Neural progenitor cell (in vitro differentiated cells): ENCODE measurements around the gene ACOT7. TPM values are rescaled to one million over a fixed set of nuclear protein-coding genes. Genes with fewer than 3 reads are reported as not detected.
"Not testable (repeated sequence)": the region's sequence is repeated elsewhere in the genome, so short reads cannot be mapped to it uniquely, and the experiment has no call there.

Experiments
- DNase-seq: peaks from one replicate; pipeline ENCODE4 v3.0.0-alpha.2; 2016; ENCODE audit warnings: low spot score
- H2AFZ ChIP-seq: fragments of 200-600 bp; sonication (generic); replicated peaks from 2 replicates; pipeline ENCODE4 v1.6.1; 2016; ENCODE audit warnings: antibody characterized with exemption
- H3F3A ChIP-seq: fragments of 200-600 bp; sonication (generic); 2 replicates; pipeline ENCODE4 v1.6.1; 2016; ENCODE audit warnings: antibody characterized with exemption, low read depth
- H3K27ac ChIP-seq: fragments of 200-600 bp; sonication (generic); 2 replicates; pipeline ENCODE4 v1.5.1; 2016; ENCODE audit warnings: mild to moderate bottlenecking
- H3K27me3 ChIP-seq: fragments of 200-600 bp; sonication (generic); 2 replicates; pipeline ENCODE4 v1.6.1; 2016; ENCODE audit warnings: mild to moderate bottlenecking, moderate library complexity
- H3K36me3 ChIP-seq: fragments of 200-600 bp; sonication (generic); 2 replicates; pipeline ENCODE4 v1.5.1; 2016
- H3K4me1 ChIP-seq: fragments of 200-600 bp; sonication (generic); 2 replicates; pipeline ENCODE4 v1.6.1; 2016; ENCODE audit warnings: mixed run types
- H3K4me2 ChIP-seq: fragments of 200-600 bp; sonication (generic); 2 replicates; pipeline ENCODE4 v1.6.1; 2016
- H3K4me3 ChIP-seq: fragments of 200-600 bp; sonication (generic); 2 replicates; pipeline ENCODE4 v1.5.1; 2016
- H3K79me2 ChIP-seq: fragments of 200-600 bp; sonication (generic); 2 replicates; pipeline ENCODE4 v1.6.1; 2016; ENCODE audit warnings: low read depth
- H3K9ac ChIP-seq: fragments of 200-600 bp; sonication (generic); 2 replicates; pipeline ENCODE4 v1.6.1; 2016
- H3K9me3 ChIP-seq: fragments of 200-600 bp; sonication (generic); 2 replicates; pipeline ENCODE4 v1.5.1; 2016; ENCODE audit warnings: low read depth
- H4K20me1 ChIP-seq: fragments of 200-600 bp; sonication (generic); 2 replicates; pipeline ENCODE4 v1.6.1; 2016; ENCODE audit warnings: low read depth
- H3K27ac Mint-ChIP-seq: 3 replicates; pipeline ENCODE4 v1.8.0; 2021; ENCODE audit warnings: mixed read lengths
- H3K27me3 Mint-ChIP-seq: 2 replicates; pipeline ENCODE4 v1.8.0; 2022; ENCODE audit warnings: low read depth, mild to moderate bottlenecking, inconsistent platforms, moderate library complexity, mixed read lengths; ENCODE audit not compliant: insufficient read depth
- H3K36me3 Mint-ChIP-seq: 3 replicates; pipeline ENCODE4 v1.8.0; 2021; ENCODE audit warnings: mixed read lengths
- H3K4me1 Mint-ChIP-seq: 3 replicates; pipeline ENCODE4 v1.8.0; 2021; ENCODE audit warnings: mixed read lengths
- H3K4me3 Mint-ChIP-seq: 3 replicates; pipeline ENCODE4 v1.8.0; 2021; ENCODE audit warnings: mild to moderate bottlenecking, moderate library complexity, mixed read lengths
- H3K9me3 Mint-ChIP-seq: 3 replicates; pipeline ENCODE4 v1.8.0; 2020; ENCODE audit warnings: mixed read lengths
- EZH2 ChIP-seq: fragments of 200-600 bp; sonication (generic); IDR thresholded peaks from 2 replicates; pipeline ENCODE4 v1.6.1; 2017; ENCODE audit warnings: antibody characterized with exemption, mild to moderate bottlenecking, moderate library complexity
- EZH2phosphoT487 ChIP-seq: fragments of 200-600 bp; sonication (generic); IDR thresholded peaks from 2 replicates; pipeline ENCODE4 v1.6.1; 2017; ENCODE audit warnings: antibody characterized with exemption
- total RNA-seq: library from RNA; depleted of rRNA; stranded (reverse); fragments of >200 nt; gene quantifications from 2 replicates; pipeline ENCODE4 v1.2.3, GENCODE V29; 2015; ENCODE audit warnings: low replicate concordance
- TF ChIP-seq, protein P1 (sequence below): fragments of 200-600 bp; sonication (generic); IDR thresholded peaks from 2 replicates; pipeline ENCODE4 v1.5.1; 2017; ENCODE audit warnings: antibody characterized with exemption, mild to moderate bottlenecking

ACOT7 gene
- total RNA-seq, 1 donor from 2014 or later = 19.6 TPM

DNA sequence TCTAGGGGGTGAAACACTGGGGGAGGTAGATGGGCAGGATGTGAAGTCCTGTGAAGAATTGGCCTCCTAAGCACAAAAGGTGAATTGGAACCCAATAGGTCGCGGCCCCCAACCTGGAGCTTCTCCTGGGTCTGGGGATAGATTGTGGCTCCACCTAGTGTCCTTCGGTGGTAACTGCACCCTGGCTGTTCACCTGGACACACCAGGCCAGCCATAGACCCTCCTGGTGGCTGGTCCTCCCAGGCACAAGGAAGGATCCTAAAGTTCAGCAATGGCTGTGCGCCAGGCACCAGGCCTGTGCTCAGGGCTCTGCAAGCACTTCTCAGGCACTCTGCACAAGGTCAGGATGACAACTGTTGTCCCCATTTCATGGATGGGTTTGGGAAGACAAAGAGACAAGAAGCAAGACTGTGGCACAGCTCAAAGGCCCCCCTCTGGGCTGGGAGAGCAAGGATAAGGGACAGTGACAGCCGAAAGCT is 44.5 kb upstream of the ACOT7 start:
- no peak for TF ChIP-seq EZH2phosphoT487
- TF ChIP-seq, protein P1, sequence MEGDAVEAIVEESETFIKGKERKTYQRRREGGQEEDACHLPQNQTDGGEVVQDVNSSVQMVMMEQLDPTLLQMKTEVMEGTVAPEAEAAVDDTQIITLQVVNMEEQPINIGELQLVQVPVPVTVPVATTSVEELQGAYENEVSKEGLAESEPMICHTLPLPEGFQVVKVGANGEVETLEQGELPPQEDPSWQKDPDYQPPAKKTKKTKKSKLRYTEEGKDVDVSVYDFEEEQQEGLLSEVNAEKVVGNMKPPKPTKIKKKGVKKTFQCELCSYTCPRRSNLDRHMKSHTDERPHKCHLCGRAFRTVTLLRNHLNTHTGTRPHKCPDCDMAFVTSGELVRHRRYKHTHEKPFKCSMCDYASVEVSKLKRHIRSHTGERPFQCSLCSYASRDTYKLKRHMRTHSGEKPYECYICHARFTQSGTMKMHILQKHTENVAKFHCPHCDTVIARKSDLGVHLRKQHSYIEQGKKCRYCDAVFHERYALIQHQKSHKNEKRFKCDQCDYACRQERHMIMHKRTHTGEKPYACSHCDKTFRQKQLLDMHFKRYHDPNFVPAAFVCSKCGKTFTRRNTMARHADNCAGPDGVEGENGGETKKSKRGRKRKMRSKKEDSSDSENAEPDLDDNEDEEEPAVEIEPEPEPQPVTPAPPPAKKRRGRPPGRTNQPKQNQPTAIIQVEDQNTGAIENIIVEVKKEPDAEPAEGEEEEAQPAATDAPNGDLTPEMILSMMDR = peak; percentile 87
- Histone ChIP-seq H3K4me1 (peaks cover 5% of the 10 kb centered on the region), H2AFZ (no peak overlapping the region), H3K9me3 (no peaks in the 10 kb centered on the region), H3K27me3 (peaks cover 34% of the 10 kb centered on the region), H3K27ac (no peak overlapping the region), H3K4me3 (no peak overlapping the region), H3K4me2 (no peak overlapping the region), H3K79me2 (no peaks in the 10 kb centered on the region), H3K36me3 (no peaks in the 10 kb centered on the region), H3F3A (peaks cover 28% of the 10 kb centered on the region), H4K20me1 (peaks cover 5% of the 10 kb centered on the region), H3K9ac (no peak overlapping the region)
- Mint-ChIP-seq H3K27ac (peak overlapping the region; percentile 60), H3K4me1 (peaks cover 38% of the 10 kb centered on the region), H3K4me3 (peak overlapping the region; percentile 72), H3K36me3 (no peaks in the 10 kb centered on the region), H3K27me3 (peaks cover 16% of the 10 kb centered on the region), H3K9me3 (no peaks in the 10 kb centered on the region)
- peak; percentile 87 for DNase-seq

DNA sequence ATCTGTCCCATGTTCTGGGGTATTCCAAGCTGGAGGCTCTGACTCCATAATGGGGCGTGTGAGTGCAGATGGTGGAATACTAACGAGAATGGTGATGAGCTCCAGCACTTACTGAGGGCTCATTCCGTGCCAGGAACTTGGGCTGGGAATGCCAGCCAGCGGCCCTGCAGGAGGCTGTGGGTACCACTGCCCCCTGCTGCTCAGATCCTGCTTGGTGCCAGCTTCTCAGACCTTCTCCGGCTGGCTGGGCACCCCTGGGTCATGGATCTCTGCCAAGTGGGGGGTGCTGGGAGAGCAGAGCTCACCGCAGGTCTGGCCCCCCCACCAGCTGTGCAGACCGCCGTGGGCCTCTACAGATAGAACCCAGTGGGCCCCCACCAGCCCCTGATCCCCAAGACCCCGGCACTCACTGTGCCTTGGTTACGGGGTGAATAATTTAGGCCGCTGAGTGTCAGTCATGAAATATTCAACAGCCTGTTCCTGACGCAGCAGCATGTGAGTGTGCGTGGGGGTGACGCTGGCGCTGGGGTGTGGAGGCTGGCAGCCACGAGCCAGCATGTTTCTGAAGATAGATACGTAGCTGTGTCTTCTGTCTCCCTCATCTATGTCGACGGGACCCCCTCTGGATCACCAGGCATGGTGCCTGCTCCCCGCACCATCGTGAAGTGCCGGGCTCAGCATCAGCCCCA is 43.6 kb upstream of the ACOT7 start:
- H3K4me2 ChIP-seq, H3K4me3 Mint-ChIP-seq, H4K20me1 ChIP-seq, H3K9me3 Mint-ChIP-seq, H3K27ac Mint-ChIP-seq, H3K4me3 ChIP-seq, H3K9me3 ChIP-seq, H3K36me3 ChIP-seq, H2AFZ ChIP-seq, DNase-seq, H3K79me2 ChIP-seq, H3K9ac ChIP-seq, H3K27ac ChIP-seq, H3K4me1 ChIP-seq, H3K36me3 Mint-ChIP-seq: not testable (repeated sequence)
- Mint-ChIP-seq H3K27me3 (peaks cover 17% of the 10 kb centered on the region), H3K4me1 (peaks cover 37% of the 10 kb centered on the region)
- Histone ChIP-seq H3F3A (peaks cover 25% of the 10 kb centered on the region), H3K27me3 (peaks cover 33% of the 10 kb centered on the region)

DNA sequence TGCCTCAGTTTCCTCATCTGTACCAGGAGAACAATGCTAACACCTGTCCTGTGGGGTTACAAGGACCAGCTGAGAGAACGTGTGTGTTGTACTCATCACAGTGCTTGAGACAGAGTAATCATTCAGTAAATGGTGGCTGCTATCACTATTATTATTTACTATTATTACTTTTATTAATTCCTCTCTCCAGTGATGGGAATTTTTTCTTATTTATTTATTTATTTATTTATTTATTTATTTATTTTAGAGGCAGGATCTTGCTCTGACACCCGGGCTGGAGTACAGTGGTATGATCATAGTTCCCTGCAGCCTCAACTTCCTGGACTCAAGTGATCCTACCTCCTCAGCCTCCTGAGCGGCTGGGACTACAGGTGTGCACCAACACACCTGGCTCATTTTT is 42.7 kb upstream of the ACOT7 start:
- peaks cover 16% of the 10 kb centered on the region for H3F3A ChIP-seq
- not testable (repeated sequence) for H3K79me2 ChIP-seq, H3K27ac ChIP-seq, H3K4me2 ChIP-seq, H3K9me3 ChIP-seq, H3K4me3 Mint-ChIP-seq, DNase-seq, H4K20me1 ChIP-seq, H3K36me3 Mint-ChIP-seq, H3K9me3 Mint-ChIP-seq, H3K9ac ChIP-seq, H2AFZ ChIP-seq, H3K4me3 ChIP-seq, H3K27ac Mint-ChIP-seq, H3K4me1 ChIP-seq, H3K36me3 ChIP-seq
- peaks cover 29% of the 10 kb centered on the region for H3K4me1 Mint-ChIP-seq
- H3K27me3 ChIP-seq = peaks cover 25% of the 10 kb centered on the region
- peaks cover 17% of the 10 kb centered on the region for H3K27me3 Mint-ChIP-seq

DNA sequence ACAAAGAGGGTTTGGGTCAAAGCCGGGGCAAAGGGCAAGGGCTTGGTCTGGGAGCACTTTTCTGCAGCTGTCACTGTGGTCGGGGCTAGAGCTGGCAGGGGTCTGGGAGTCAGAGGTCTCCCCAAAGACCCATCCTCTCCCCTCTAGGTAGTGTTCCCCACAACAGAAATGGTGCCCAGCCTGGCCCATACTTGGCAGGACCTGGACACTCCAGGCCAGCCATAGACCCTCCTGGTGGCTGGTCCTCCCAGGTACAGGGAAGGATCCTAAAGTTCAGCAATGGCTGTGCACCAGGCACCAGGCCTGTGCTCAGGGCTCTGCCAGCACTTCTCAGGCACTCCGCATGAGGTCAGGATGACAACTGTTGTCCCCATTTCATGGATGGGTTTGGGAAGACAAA is 42.0 kb upstream of the ACOT7 start:
- Histone ChIP-seq H3K4me3 (no peak overlapping the region), H3K79me2 (no peaks in the 10 kb centered on the region), H4K20me1 (peaks cover 5% of the 10 kb centered on the region), H3K9ac (no peak overlapping the region), H3K4me2 (no peak overlapping the region), H3F3A (peaks cover 11% of the 10 kb centered on the region), H3K36me3 (no peaks in the 10 kb centered on the region), H3K27me3 (peaks cover 21% of the 10 kb centered on the region), H2AFZ (no peak overlapping the region), H3K27ac (no peak overlapping the region), H3K4me1 (no peaks in the 10 kb centered on the region), H3K9me3 (no peaks in the 10 kb centered on the region)
- H3K9me3 Mint-ChIP-seq = no peaks in the 10 kb centered on the region
- no peaks in the 10 kb centered on the region for H3K36me3 Mint-ChIP-seq
- H3K27me3 Mint-ChIP-seq = peaks cover 17% of the 10 kb centered on the region
- H3K27ac Mint-ChIP-seq = peak overlapping the region; percentile 14
- DNase-seq = no peak
- H3K4me3 Mint-ChIP-seq = no peak overlapping the region
- H3K4me1 Mint-ChIP-seq = peaks cover 31% of the 10 kb centered on the region
- TF ChIP-seq, protein P1 = no peak
- TF ChIP-seq EZH2 (no peak), EZH2phosphoT487 (no peak)
